Measurements from ENCODE around the gene COL7A1. TPM values are rescaled to one million over a fixed set of nuclear protein-coding genes. Genes with fewer than 3 reads are reported as not detected.
"Not testable (repeated sequence)": the region's sequence is repeated elsewhere in the genome, so short reads cannot be mapped to it uniquely, and the experiment has no call there.

Gene COL7A1
- total and polyA plus RNA-seq, 8 donors: 7.2 to 13.2 (median 9.4) TPM

DNA sequence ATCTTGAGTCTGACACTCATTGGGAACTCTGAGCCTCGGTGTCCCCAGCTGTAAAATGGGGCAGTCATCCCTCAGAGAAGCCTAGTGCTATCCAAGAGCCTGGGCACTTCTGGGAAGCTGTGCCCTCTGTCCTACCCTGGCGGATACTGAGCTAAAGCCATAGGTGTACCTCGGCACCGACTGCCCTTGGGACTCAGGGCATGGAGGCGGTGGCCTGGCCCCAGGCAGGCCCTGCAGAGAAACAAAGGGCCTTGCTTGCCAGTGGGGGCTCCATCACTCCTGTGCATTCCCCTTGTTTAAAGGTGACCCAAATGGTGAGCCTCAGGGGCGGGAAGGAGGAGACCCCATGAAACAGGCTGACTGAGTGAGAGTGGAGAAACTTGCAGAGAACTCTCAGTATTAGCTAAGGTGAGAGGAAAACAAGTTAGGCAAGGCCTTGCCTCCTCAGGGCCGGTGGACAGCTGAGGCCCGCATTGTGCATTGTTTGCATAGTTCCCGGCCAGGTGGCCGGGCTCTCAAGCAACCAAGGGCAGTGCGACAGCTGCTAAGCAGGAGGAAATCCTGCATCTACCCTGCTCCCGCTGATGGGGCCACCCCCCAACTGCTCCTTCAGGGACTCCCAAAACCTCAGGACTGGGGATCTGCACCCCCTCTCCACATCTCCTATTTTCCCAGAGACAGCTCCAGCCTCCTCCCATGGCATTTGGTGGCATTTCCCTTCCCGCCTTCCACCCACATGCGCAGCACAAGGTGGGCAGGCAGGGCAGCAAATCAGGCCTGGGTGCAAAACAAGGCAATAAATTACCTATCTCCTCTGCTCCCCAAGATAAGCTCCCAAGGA is 42.8 kb downstream of the COL7A1 start:
- Histone ChIP-seq H3K9me3 (no peaks in the 10 kb centered on the region), H3K27ac (peak overlapping the region in 1 of 2 donors; percentile 88), H3K36me3 (peaks cover 0 to 14% of the 10 kb centered on the region in 2 donors), H3K27me3 (no peaks in the 10 kb centered on the region), H3K4me1 (peaks cover 0 to 78% of the 10 kb centered on the region in 2 donors), H3K4me3 (no peak overlapping the region)
- DNase-seq (peak in 2 of 4 donors; percentile 39 to 49), ATAC-seq (no peak)
- TF ChIP-seq, protein P1, sequence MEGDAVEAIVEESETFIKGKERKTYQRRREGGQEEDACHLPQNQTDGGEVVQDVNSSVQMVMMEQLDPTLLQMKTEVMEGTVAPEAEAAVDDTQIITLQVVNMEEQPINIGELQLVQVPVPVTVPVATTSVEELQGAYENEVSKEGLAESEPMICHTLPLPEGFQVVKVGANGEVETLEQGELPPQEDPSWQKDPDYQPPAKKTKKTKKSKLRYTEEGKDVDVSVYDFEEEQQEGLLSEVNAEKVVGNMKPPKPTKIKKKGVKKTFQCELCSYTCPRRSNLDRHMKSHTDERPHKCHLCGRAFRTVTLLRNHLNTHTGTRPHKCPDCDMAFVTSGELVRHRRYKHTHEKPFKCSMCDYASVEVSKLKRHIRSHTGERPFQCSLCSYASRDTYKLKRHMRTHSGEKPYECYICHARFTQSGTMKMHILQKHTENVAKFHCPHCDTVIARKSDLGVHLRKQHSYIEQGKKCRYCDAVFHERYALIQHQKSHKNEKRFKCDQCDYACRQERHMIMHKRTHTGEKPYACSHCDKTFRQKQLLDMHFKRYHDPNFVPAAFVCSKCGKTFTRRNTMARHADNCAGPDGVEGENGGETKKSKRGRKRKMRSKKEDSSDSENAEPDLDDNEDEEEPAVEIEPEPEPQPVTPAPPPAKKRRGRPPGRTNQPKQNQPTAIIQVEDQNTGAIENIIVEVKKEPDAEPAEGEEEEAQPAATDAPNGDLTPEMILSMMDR (IDR thresholded peaks at IDR 0.05): no peak
- intact Hi-C loops (cut with DNase I): loop anchor here in 1 of 2 donors (5.0 kb wide), 1 partner anchor 85 kb away; a partner anchor contains a TSS

DNA sequence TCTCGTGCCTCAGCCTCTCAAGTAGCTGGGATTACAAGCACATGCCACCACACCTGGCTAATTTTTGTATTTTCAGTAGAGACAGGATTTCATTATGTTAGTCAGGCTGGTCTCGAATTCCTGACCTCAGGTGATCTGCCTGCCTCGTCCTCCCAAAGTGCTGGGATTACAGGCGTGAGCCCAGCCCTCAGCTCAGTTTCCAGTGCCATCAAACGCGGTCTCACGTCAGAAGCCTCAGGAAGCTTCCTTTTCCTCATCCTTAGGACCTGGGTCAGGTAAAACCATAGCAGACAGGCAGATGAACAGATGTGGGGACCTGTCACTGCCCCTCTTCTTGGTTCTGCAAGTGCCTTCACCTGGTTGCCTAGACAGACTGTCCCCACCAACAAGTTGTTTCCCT is 43.5 kb downstream of the COL7A1 start:
- H3K27ac ChIP-seq, ATAC-seq, H3K9me3 ChIP-seq, H3K27me3 ChIP-seq, H3K4me3 ChIP-seq: not testable (repeated sequence)
- DNase-seq: peak in 1 of 4 donors; percentile 17
- H3K4me1 ChIP-seq: peaks cover 0 to 72% of the 10 kb centered on the region in 2 donors
- intact Hi-C loops (cut with DNase I): loop anchor here in 1 of 2 donors (5.0 kb wide), 1 partner anchor 84 kb away; a partner anchor contains a TSS
- peaks cover 0 to 21% of the 10 kb centered on the region in 2 donors for H3K36me3 ChIP-seq

DNA sequence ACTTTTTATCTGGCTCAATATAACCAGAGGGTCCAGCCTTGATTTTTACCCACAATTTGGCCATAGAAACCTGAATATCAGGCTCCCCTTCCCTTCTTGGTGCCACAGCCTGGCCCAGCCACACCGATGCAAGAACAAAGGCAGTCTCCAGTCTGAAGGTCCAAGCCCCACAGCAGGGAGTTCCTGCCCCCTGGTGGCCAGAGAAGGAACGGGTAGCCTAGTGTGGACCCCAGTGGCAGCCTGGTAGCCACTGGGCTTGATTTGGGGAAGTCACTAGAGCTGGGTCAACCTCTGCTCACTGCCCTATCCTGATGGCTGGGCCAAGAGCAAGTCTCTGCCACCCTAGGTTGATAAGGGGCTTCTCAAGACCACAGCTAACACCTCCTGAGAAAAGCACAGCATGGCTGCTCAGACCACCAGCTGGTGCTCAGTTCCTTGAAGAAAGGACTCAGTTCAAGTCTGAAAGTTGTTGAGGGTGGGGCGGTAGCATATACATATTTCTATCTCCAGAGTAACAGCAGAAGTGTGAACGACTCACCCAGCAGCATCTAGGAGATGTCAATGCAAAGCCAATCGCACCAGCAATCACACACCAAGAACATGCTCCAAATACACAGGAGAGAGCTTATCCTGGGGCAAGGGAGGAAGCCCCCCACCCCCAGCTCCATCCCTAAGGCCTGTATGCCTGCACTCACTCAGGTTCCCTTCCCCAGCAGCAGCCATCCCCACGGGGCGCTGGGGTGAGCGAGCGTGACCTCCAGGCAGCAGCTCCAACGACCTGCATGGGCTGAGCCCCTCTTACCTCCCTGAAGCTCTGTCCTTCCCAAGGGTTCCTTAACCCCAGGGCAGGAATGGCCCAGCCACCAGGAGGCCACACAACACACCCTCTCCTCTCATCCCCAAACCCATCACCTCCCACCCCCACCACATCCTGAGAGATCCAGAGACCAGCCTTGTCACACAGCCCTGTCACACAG is 46.1 kb downstream of the COL7A1 start:
- Histone ChIP-seq H3K36me3 (peaks cover 0 to 34% of the 10 kb centered on the region in 2 donors), H3K4me1 (peaks cover 0 to 57% of the 10 kb centered on the region in 2 donors), H3K4me3 (no peak overlapping the region), H3K9me3 (no peaks in the 10 kb centered on the region), H3K27ac (peak overlapping the region in 1 of 2 donors; percentile 23), H3K27me3 (no peaks in the 10 kb centered on the region)
- ATAC-seq (peak; percentile 96), DNase-seq (peak; percentile 38 to 93 (median 83))
- intact Hi-C loops (cut with DNase I): loop anchor here in 1 of 2 donors (10.0 kb wide), 1 partner anchor 84 kb away; a partner anchor contains a TSS
- TF ChIP-seq, protein P1 (IDR thresholded peaks at IDR 0.05): peak; percentile 90 to 99

DNA sequence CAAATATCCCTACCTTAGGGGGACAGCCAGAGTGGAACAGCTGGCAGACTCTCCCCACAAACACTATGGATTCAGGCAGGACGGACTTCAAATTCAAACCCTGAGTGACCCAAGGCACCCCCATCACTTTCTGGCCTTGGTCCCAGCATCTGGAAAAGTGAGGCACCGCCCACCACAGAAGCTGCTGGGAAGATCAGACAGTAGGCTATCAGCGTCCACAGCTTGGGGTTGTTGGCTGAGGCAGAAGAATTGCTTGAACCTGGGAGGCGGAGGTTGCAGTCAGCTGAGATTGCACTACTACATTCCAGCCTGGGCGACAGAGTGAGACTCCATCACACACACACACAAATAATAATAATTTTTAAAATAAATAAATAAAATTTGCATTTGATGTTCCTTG is 47.0 kb downstream of the COL7A1 start:
- DNase-seq (peak in 1 of 4 donors; percentile 6), ATAC-seq (no peak)
- TF ChIP-seq, protein P1 (IDR thresholded peaks at IDR 0.05): no peak
- no peaks in the 10 kb centered on the region for H3K27me3 ChIP-seq
- no peak overlapping the region for H3K27ac ChIP-seq
- peaks cover 0 to 36% of the 10 kb centered on the region in 2 donors for H3K36me3 ChIP-seq
- no peak overlapping the region for H3K4me3 ChIP-seq
- H3K4me1 ChIP-seq: peaks cover 0 to 57% of the 10 kb centered on the region in 2 donors
- no peaks in the 10 kb centered on the region for H3K9me3 ChIP-seq
- intact Hi-C loops (cut with DNase I): loop anchor here in 1 of 2 donors (10.0 kb wide), 1 partner anchor 83 kb away; a partner anchor contains a TSS

DNA sequence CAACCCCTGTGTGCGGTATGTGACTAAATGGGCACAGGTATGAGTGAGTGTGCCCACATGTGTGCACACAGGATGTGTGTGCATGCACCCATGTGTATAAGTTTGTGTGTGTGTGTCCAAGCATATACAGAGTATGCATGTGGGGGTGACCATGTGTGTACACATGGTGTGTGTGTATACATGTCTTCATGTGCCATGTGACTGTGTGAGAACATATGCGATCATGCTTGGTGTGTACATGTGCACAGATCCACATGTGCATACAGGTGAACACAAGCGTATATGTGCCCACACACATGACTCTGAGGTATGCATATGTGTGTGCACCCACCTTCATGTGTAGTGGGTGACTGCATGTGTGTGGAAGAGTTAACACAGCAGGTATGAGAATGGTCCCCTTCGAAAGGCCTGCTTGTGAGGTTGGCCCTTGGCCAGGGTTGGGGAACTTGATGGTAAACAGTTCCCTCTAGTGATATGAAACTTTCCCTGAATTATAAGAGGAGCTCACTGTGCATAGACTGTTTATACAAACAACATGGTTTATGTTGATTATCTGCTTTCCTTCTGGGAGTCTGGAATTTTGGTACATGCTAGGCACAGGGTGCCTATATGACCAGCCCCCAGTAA is 48.8 kb downstream of the COL7A1 start:
- Histone ChIP-seq H3K27me3 (no peaks in the 10 kb centered on the region), H3K9me3 (no peaks in the 10 kb centered on the region), H3K27ac (no peak overlapping the region), H3K36me3 (peaks cover 0 to 46% of the 10 kb centered on the region in 2 donors), H3K4me3 (no peak overlapping the region), H3K4me1 (peaks cover 0 to 44% of the 10 kb centered on the region in 2 donors)
- TF ChIP-seq, protein P1 (IDR thresholded peaks at IDR 0.05): no peak
- ATAC-seq: no peak
- intact Hi-C loops (cut with DNase I): loop anchor here in 1 of 2 donors (10.0 kb wide), 1 partner anchor 82 kb away; a partner anchor contains a TSS
- peak in 1 of 4 donors; percentile 27 for DNase-seq

Measured in left lung (tissue), 10 donors.